ENCODE measurements around the gene PLEKHH2. TPM values are rescaled to one million over a fixed set of nuclear protein-coding genes. Genes with fewer than 3 reads are reported as not detected.

PLEKHH2 gene
- total and polyA plus RNA-seq, 2 of the 13 experiments (the other 11 are each of a cell fraction or from before 2014, with no cell fraction given) = 1.1 to 3.0 TPM

DNA sequence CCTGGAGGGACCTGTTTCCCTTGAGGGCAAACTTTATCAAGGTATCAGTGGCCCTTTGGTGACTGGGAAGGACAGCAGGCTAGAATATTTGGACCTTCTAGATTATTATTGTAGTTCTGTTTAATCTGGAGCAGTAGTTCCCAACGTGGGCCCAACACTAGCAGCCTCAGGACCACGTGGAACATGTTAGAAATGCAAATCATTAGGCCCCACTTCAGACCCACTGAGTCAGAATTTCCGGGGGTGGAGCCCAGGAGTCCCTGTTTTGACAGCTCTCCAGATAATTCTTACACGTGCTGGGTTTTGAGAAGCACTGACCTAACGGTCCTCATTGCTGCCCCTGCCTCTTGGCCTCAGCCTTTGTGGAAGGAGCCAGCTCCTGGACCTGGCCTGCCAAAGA, 111.3 kb downstream of the PLEKHH2 start:
- FAIRE-seq (no peak), ATAC-seq (no peak), DNase-seq (ENCODE audit: low spot score) (no peak)
- Histone ChIP-seq H3K4me2 (ENCODE audit: low read depth, low read length) (no peak overlapping the region), H4K20me1 (ENCODE audit: insufficient read depth, low read length) (no peaks in the 10 kb centered on the region), H3K4me3 (replicated peaks in 1 of 3; ENCODE audit: insufficient read depth in 1 of 3, low read depth in 2 of 3, low read length in 3 of 3) (no peak overlapping the region), H3K9ac (ENCODE audit: insufficient read depth, low read depth, low read length) (no peak overlapping the region), H2AFZ (ENCODE audit: low read length) (no peak overlapping the region), H3K27me3 (ENCODE audit: control insufficient read depth in 1 of 2, insufficient read depth in 2 of 2, low read length in 2 of 2) (no peaks in the 10 kb centered on the region), H3K36me3 (replicated peaks in 1 of 2; ENCODE audit: control insufficient read depth in 1 of 2, insufficient read depth in 2 of 2, low read length in 2 of 2) (no peaks in the 10 kb centered on the region), H3K4me1 (ENCODE audit: insufficient read depth, low read length) (peaks cover 31% of the 10 kb centered on the region), H3K79me2 (ENCODE audit: insufficient read depth, low read length) (no peaks in the 10 kb centered on the region), H3K27ac (ENCODE audit: extremely low read length, insufficient read depth, low read length) (no peak overlapping the region), H3K9me3 (ENCODE audit: low read length) (no peaks in the 10 kb centered on the region)
- ChIA-PET POLR2A (no interaction called here), CTCF (ENCODE audit: low intra/inter-chr PET ratio, low total read pairs) (no interaction called here)
- WGBS (ENCODE audit: low lambda C conversion rate) = 35% methylated on average over 5 of the region's 5 CpGs
- in situ Hi-C loops (cut with HindIII; ENCODE audit: extremely low pct_ligation_motif_present, low pct_unique_long_range_greater_than_20kb) = no loop called here
- TF ChIP-seq SNAI1 (CRISPR knock-in tag; IDR thresholded peaks at IDR 0.05; ENCODE audit: borderline replicate concordance) = no peak
- TF ChIP-seq, protein P1, sequence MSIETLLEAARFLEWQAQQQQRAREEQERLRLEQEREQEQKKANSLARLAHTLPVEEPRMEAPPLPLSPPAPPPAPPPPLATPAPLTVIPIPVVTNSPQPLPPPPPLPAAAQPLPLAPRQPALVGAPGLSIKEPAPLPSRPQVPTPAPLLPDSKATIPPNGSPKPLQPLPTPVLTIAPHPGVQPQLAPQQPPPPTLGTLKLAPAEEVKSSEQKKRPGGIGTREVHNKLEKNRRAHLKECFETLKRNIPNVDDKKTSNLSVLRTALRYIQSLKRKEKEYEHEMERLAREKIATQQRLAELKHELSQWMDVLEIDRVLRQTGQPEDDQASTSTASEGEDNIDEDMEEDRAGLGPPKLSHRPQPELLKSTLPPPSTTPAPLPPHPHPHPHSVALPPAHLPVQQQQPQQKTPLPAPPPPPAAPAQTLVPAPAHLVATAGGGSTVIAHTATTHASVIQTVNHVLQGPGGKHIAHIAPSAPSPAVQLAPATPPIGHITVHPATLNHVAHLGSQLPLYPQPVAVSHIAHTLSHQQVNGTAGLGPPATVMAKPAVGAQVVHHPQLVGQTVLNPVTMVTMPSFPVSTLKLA (IDR thresholded peaks at IDR 0.05) = peak; percentile 58
- intact Hi-C loops (cut with micrococcal nuclease; ENCODE audit: unreplicated experiment) = no loop called here
- no TSS peak for BruUV-seq (replicated peaks)

GRCh38 chr2:43749583-43749982, 112.5 kb downstream of the PLEKHH2 start:
- ChIA-PET CTCF (ENCODE audit: low intra/inter-chr PET ratio, low total read pairs) (no interaction called here), POLR2A (no interaction called here)
- Histone ChIP-seq H3K4me2 (ENCODE audit: low read depth, low read length) (no peak overlapping the region), H4K20me1 (ENCODE audit: insufficient read depth, low read length) (no peaks in the 10 kb centered on the region), H3K27ac (ENCODE audit: extremely low read length, insufficient read depth, low read length) (no peak overlapping the region), H3K79me2 (ENCODE audit: insufficient read depth, low read length) (no peaks in the 10 kb centered on the region), H3K4me1 (ENCODE audit: insufficient read depth, low read length) (peaks cover 19% of the 10 kb centered on the region), H3K9ac (ENCODE audit: insufficient read depth, low read depth, low read length) (no peak overlapping the region), H3K27me3 (ENCODE audit: control insufficient read depth in 1 of 2, insufficient read depth in 2 of 2, low read length in 2 of 2) (no peaks in the 10 kb centered on the region), H3K36me3 (replicated peaks in 1 of 2; ENCODE audit: control insufficient read depth in 1 of 2, insufficient read depth in 2 of 2, low read length in 2 of 2) (no peaks in the 10 kb centered on the region), H3K9me3 (ENCODE audit: low read length) (no peaks in the 10 kb centered on the region), H3K4me3 (replicated peaks in 1 of 3; ENCODE audit: insufficient read depth in 1 of 3, low read depth in 2 of 3, low read length in 3 of 3) (no peak overlapping the region), H2AFZ (ENCODE audit: low read length) (no peak overlapping the region)
- intact Hi-C loops (cut with micrococcal nuclease; ENCODE audit: unreplicated experiment) = no loop called here
- in situ Hi-C loops (cut with HindIII; ENCODE audit: extremely low pct_ligation_motif_present, low pct_unique_long_range_greater_than_20kb) = no loop called here
- 54% methylated on average over 3 of the region's 3 CpGs for WGBS (ENCODE audit: low lambda C conversion rate)
- no TSS peak for BruUV-seq (replicated peaks)
- ATAC-seq (no peak), FAIRE-seq (peak; percentile 37), DNase-seq (ENCODE audit: low spot score) (no peak)
- TF ChIP-seq SAFB2 (CRISPR knock-in tag; IDR thresholded peaks at IDR 0.05; ENCODE audit: borderline replicate concordance, low read depth) (no peak), SAP130 (CRISPR knock-in tag; IDR thresholded peaks at IDR 0.05; ENCODE audit: low read depth) (no peak), CEBPB (IDR thresholded peaks at IDR 0.05; ENCODE audit: borderline replicate concordance, low read depth, low read length) (no peak), JDP2 (CRISPR knock-in tag; IDR thresholded peaks at IDR 0.05; ENCODE audit: borderline replicate concordance) (no peak), ZNF687 (CRISPR knock-in tag; IDR thresholded peaks at IDR 0.05) (no peak), ZNF33A (CRISPR knock-in tag; IDR thresholded peaks at IDR 0.05; ENCODE audit: borderline replicate concordance) (no peak), ZMYM3 (CRISPR knock-in tag; IDR thresholded peaks at IDR 0.05) (no peak), POLR2G (IDR thresholded peaks at IDR 0.05; ENCODE audit: low read depth, low read length) (no peak)
- TF ChIP-seq, protein P2, sequence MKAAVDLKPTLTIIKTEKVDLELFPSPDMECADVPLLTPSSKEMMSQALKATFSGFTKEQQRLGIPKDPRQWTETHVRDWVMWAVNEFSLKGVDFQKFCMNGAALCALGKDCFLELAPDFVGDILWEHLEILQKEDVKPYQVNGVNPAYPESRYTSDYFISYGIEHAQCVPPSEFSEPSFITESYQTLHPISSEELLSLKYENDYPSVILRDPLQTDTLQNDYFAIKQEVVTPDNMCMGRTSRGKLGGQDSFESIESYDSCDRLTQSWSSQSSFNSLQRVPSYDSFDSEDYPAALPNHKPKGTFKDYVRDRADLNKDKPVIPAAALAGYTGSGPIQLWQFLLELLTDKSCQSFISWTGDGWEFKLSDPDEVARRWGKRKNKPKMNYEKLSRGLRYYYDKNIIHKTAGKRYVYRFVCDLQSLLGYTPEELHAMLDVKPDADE (CRISPR knock-in tag; IDR thresholded peaks at IDR 0.05) = no peak
